ENCODE measurements around the gene SCUBE1. TPM values are rescaled to one million over a fixed set of nuclear protein-coding genes. Genes with fewer than 3 reads are reported as not detected.

SCUBE1 gene
- total RNA-seq, 3 donors from 2014 or later (not counting 1 experiment from before 2014, with no cell fraction given): 0.05 to 1.2 (median 0.11) TPM

DNA sequence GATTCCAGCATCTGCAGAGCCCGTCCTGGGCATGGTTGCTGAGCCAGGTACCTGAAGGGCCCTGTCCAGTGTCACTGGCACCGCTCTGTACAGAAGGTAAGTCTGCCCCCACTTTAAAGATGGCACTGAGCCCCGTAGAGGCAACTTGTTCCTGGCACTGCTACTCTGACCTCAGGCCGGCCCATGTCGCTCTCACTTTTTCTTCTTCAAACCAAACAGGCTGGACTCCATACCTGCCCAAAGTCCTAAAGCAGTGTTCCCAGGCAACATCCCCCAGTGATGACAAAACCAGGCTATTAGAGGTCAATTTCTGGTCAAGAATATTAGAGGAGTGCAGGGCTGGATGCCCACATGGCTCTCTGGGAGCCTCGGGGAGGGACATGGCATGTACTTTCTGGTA is 109.6 kb downstream of the SCUBE1 start:
- no peak overlapping the region for H3K4me3 Mint-ChIP-seq
- no peaks in the 10 kb centered on the region for H3K36me3 Mint-ChIP-seq
- TF ChIP-seq, protein P1, sequence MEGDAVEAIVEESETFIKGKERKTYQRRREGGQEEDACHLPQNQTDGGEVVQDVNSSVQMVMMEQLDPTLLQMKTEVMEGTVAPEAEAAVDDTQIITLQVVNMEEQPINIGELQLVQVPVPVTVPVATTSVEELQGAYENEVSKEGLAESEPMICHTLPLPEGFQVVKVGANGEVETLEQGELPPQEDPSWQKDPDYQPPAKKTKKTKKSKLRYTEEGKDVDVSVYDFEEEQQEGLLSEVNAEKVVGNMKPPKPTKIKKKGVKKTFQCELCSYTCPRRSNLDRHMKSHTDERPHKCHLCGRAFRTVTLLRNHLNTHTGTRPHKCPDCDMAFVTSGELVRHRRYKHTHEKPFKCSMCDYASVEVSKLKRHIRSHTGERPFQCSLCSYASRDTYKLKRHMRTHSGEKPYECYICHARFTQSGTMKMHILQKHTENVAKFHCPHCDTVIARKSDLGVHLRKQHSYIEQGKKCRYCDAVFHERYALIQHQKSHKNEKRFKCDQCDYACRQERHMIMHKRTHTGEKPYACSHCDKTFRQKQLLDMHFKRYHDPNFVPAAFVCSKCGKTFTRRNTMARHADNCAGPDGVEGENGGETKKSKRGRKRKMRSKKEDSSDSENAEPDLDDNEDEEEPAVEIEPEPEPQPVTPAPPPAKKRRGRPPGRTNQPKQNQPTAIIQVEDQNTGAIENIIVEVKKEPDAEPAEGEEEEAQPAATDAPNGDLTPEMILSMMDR (IDR thresholded peaks at IDR 0.05): no peak
- intact Hi-C loops (cut with micrococcal nuclease): no loop called here
- peaks cover 8 to 10% of the 10 kb centered on the region in 2 donors for H3K27me3 Mint-ChIP-seq (ENCODE audit: low read depth in 2 of 2)
- no peaks in the 10 kb centered on the region for H3K36me3 ChIP-seq (ENCODE audit: control insufficient read depth, insufficient read depth, low read length)
- H3K27ac Mint-ChIP-seq: peak overlapping the region in 1 of 2 donors; percentile 24
- no peaks in the 10 kb centered on the region for H3K27me3 ChIP-seq (ENCODE audit: control insufficient read depth, insufficient read depth, low read length)
- H3K9me3 Mint-ChIP-seq: no peaks in the 10 kb centered on the region
- ATAC-seq: no peak
- H3K9me3 ChIP-seq (ENCODE audit: control insufficient read depth, insufficient read depth, low read length): no peaks in the 10 kb centered on the region
- 86% methylated on average over 6 of the region's 6 CpGs for WGBS (ENCODE audit: insufficient coverage)
- no peak overlapping the region for H3K4me3 ChIP-seq (ENCODE audit: low read length)
- peaks cover 7% of the 10 kb centered on the region for H3K4me1 ChIP-seq (ENCODE audit: control insufficient read depth, insufficient read depth, low read length)
- peaks cover 0 to 7% of the 10 kb centered on the region in 2 donors for H3K4me1 Mint-ChIP-seq
- no peak for DNase-seq
- no peak overlapping the region for H3K27ac ChIP-seq (ENCODE audit: low read length)

DNA sequence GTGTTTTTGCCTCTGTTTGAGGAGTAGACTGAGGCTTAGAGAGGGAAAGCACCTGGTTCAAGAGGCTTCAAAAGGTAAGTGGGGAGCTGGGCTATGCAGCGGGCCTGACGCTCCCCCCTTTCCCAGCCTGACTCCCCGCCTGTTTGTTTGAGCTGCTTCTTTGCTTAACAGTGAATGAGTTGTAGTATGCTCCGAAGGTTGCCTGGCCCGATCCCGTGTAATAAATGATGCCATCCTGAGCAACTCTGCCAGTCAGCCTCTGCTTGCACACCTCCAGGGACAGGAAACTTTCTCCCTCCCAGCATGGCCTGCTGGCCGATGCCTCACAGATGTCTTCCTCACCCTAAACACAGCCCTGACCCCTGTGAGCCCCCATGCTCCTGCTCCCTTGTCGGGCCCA is 110.7 kb downstream of the SCUBE1 start:
- intact Hi-C loops (cut with micrococcal nuclease): no loop called here
- WGBS (ENCODE audit: insufficient coverage): 88% methylated on average over 8 of the region's 8 CpGs
- Histone ChIP-seq H3K27ac (ENCODE audit: low read length) (no peak overlapping the region), H3K9me3 (ENCODE audit: control insufficient read depth, insufficient read depth, low read length) (no peaks in the 10 kb centered on the region), H3K4me3 (ENCODE audit: low read length) (no peak overlapping the region), H3K27me3 (ENCODE audit: control insufficient read depth, insufficient read depth, low read length) (no peaks in the 10 kb centered on the region), H3K36me3 (ENCODE audit: control insufficient read depth, insufficient read depth, low read length) (no peaks in the 10 kb centered on the region), H3K4me1 (ENCODE audit: control insufficient read depth, insufficient read depth, low read length) (peaks cover 7% of the 10 kb centered on the region)
- peaks cover 14 to 15% of the 10 kb centered on the region in 2 donors for H3K27me3 Mint-ChIP-seq (ENCODE audit: low read depth in 2 of 2)
- peaks cover 0 to 7% of the 10 kb centered on the region in 2 donors for H3K4me1 Mint-ChIP-seq
- H3K36me3 Mint-ChIP-seq: no peaks in the 10 kb centered on the region
- H3K27ac Mint-ChIP-seq: peak overlapping the region in 1 of 2 donors; percentile 18
- no peaks in the 10 kb centered on the region for H3K9me3 Mint-ChIP-seq
- no peak overlapping the region for H3K4me3 Mint-ChIP-seq
- DNase-seq (no peak), ATAC-seq (no peak)
- TF ChIP-seq, protein P1 (IDR thresholded peaks at IDR 0.05): no peak

DNA sequence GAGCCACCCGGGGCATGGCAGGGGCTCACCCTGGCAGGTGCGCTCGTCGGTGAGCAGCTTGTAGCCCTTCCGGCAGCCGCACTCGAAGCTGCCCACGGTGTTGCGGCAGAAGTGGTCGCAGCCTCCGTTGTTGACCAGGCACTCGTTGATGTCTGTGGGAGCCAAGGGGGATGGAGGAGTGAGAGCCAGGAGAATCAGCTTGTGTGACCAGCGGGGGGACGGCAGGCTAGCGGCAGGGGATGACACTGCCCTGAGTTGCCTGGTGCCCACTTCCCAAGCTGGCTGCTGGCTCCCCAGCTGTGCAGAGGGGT is 111.5 kb downstream of the SCUBE1 start:
- no peak overlapping the region for H3K27ac Mint-ChIP-seq
- H3K4me3 Mint-ChIP-seq: no peak overlapping the region
- H3K27ac ChIP-seq (ENCODE audit: low read length): no peak overlapping the region
- H3K36me3 ChIP-seq (ENCODE audit: control insufficient read depth, insufficient read depth, low read length): no peaks in the 10 kb centered on the region
- peaks cover 7% of the 10 kb centered on the region for H3K4me1 ChIP-seq (ENCODE audit: control insufficient read depth, insufficient read depth, low read length)
- ATAC-seq: no peak
- DNase-seq: no peak
- TF ChIP-seq, protein P1 (IDR thresholded peaks at IDR 0.05): no peak
- peaks cover 14 to 15% of the 10 kb centered on the region in 2 donors for H3K27me3 Mint-ChIP-seq (ENCODE audit: low read depth in 2 of 2)
- H3K36me3 Mint-ChIP-seq: no peaks in the 10 kb centered on the region
- H3K4me1 Mint-ChIP-seq: peaks cover 0 to 7% of the 10 kb centered on the region in 2 donors
- WGBS (ENCODE audit: insufficient coverage): 86% methylated on average over 15 of the region's 15 CpGs
- H3K9me3 ChIP-seq (ENCODE audit: control insufficient read depth, insufficient read depth, low read length): no peaks in the 10 kb centered on the region
- no peaks in the 10 kb centered on the region for H3K9me3 Mint-ChIP-seq
- no peak overlapping the region for H3K4me3 ChIP-seq (ENCODE audit: low read length)
- intact Hi-C loops (cut with micrococcal nuclease): loop anchor here (1.0 kb wide), 3 partner anchors 43 to 154 kb away; no protein-coding TSS in a partner anchor
- no peaks in the 10 kb centered on the region for H3K27me3 ChIP-seq (ENCODE audit: control insufficient read depth, insufficient read depth, low read length)
